ENCODE data around the gene SMARCD2. TPM values are rescaled to one million over a fixed set of nuclear protein-coding genes. Genes with fewer than 3 reads are reported as not detected.

SMARCD2 gene
- total and polyA plus RNA-seq, 2 donors (not counting 1 experiment from before 2014, with no cell fraction given) = 51.1 to 87.0 TPM

DNA sequence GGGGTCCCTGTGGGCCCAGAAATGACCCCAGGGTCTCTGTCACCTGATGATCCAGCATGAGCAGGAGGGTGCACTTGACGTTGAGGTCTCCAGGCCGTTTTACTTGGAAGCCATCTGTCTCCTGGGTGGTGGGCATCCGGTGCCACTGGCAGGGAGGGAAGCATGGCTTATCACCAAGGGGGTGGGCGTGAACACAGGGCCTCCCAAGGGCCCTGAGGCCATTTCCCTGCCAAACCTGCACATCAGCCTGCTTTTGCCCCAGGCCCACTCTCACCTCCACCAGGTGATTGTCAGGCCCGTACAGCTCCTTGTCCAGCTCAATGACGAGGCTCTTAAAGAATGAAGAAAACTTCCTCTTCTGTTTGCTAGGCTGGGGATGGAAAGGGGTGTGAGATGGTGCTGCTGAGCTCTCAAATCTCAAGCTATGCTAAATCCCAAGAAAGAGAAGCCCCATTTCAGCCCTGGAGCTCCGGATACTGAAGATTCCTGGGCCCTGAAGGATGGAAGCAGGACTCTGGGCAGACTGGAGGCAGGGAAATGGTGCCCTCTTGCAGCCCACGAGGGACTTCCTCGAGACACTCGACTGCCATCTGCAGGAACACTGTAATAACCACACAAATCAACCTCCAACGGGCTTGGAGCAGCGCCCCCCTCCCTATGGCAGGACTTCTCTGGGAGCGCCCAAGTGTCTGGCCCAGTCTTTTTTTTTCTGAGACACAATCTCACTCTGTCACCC is 7.9 kb downstream of the SMARCD2 start:
- peak; percentile 80 to 82 for DNase-seq (ENCODE audit: low read depth in 2 of 2)
- Histone ChIP-seq H3K9me3 (ENCODE audit: control insufficient read depth, insufficient read depth, low read depth, low read length) (no peaks in the 10 kb centered on the region), H3K9ac (ENCODE audit: insufficient read depth, low read length) (no peak overlapping the region), H4K20me1 (ENCODE audit: control insufficient read depth, extremely low read depth, insufficient read depth, low read length) (no peaks in the 10 kb centered on the region), H3K4me3 (replicated peaks in 1 of 4; ENCODE audit: control extremely low read depth in 1 of 4, insufficient read depth in 1 of 4, low read depth in 3 of 4, low read length in 4 of 4) (no peak overlapping the region), H3K4me1 (ENCODE audit: control insufficient read depth, extremely low read depth, insufficient read depth, low read length) (peaks cover 9% of the 10 kb centered on the region), H2AFZ (ENCODE audit: low read length) (no peak overlapping the region), H3K36me3 (ENCODE audit: control insufficient read depth, insufficient read depth, low read length) (peaks cover 40% of the 10 kb centered on the region), H3K79me2 (ENCODE audit: control insufficient read depth, insufficient read depth, low read length) (peaks cover 33% of the 10 kb centered on the region), H3K27ac (ENCODE audit: insufficient read depth, low read length) (no peak overlapping the region), H3K4me2 (ENCODE audit: extremely low read depth, insufficient read depth, low read length) (no peak overlapping the region), H3K27me3 (ENCODE audit: control insufficient read depth, insufficient read depth, low read length) (no peaks in the 10 kb centered on the region)
- TF ChIP-seq, protein P1, sequence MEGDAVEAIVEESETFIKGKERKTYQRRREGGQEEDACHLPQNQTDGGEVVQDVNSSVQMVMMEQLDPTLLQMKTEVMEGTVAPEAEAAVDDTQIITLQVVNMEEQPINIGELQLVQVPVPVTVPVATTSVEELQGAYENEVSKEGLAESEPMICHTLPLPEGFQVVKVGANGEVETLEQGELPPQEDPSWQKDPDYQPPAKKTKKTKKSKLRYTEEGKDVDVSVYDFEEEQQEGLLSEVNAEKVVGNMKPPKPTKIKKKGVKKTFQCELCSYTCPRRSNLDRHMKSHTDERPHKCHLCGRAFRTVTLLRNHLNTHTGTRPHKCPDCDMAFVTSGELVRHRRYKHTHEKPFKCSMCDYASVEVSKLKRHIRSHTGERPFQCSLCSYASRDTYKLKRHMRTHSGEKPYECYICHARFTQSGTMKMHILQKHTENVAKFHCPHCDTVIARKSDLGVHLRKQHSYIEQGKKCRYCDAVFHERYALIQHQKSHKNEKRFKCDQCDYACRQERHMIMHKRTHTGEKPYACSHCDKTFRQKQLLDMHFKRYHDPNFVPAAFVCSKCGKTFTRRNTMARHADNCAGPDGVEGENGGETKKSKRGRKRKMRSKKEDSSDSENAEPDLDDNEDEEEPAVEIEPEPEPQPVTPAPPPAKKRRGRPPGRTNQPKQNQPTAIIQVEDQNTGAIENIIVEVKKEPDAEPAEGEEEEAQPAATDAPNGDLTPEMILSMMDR (conservative IDR thresholded peaks at IDR 0.05 in 1 of 2, IDR thresholded peaks at IDR 0.05 in 1 of 2; ENCODE audit: low read depth in 1 of 2, low read length in 2 of 2) = peak; percentile 50 to 68
- TF ChIP-seq EZH2 (IDR thresholded peaks at IDR 0.05; ENCODE audit: low read length, missing control alignments) = no peak

GRCh38 chr17:63833741-63834373 is 8.6 kb downstream of the SMARCD2 start:
- H3K27ac ChIP-seq (ENCODE audit: insufficient read depth, low read length) = no peak overlapping the region
- H3K9me3 ChIP-seq (ENCODE audit: control insufficient read depth, insufficient read depth, low read depth, low read length) = no peaks in the 10 kb centered on the region
- H3K4me2 ChIP-seq (ENCODE audit: extremely low read depth, insufficient read depth, low read length) = no peak overlapping the region
- H3K4me3 ChIP-seq (replicated peaks in 1 of 4; ENCODE audit: control extremely low read depth in 1 of 4, insufficient read depth in 1 of 4, low read depth in 3 of 4, low read length in 4 of 4) = no peak overlapping the region
- TF ChIP-seq, protein P1 (conservative IDR thresholded peaks at IDR 0.05 in 1 of 2, IDR thresholded peaks at IDR 0.05 in 1 of 2; ENCODE audit: low read depth in 1 of 2, low read length in 2 of 2) = no peak
- no peak for TF ChIP-seq EZH2 (IDR thresholded peaks at IDR 0.05; ENCODE audit: low read length, missing control alignments)
- no peaks in the 10 kb centered on the region for H4K20me1 ChIP-seq (ENCODE audit: control insufficient read depth, extremely low read depth, insufficient read depth, low read length)
- no peak overlapping the region for H3K9ac ChIP-seq (ENCODE audit: insufficient read depth, low read length)
- DNase-seq (ENCODE audit: low read depth in 2 of 2) = no peak
- H3K27me3 ChIP-seq (ENCODE audit: control insufficient read depth, insufficient read depth, low read length) = no peaks in the 10 kb centered on the region
- peaks cover 40% of the 10 kb centered on the region for H3K36me3 ChIP-seq (ENCODE audit: control insufficient read depth, insufficient read depth, low read length)
- no peak overlapping the region for H2AFZ ChIP-seq (ENCODE audit: low read length)
- H3K79me2 ChIP-seq (ENCODE audit: control insufficient read depth, insufficient read depth, low read length) = peaks cover 36% of the 10 kb centered on the region
- peaks cover 11% of the 10 kb centered on the region for H3K4me1 ChIP-seq (ENCODE audit: control insufficient read depth, extremely low read depth, insufficient read depth, low read length)

GRCh38 chr17:63833026-63833740 is 9.3 kb downstream of the SMARCD2 start:
- no peaks in the 10 kb centered on the region for H4K20me1 ChIP-seq (ENCODE audit: control insufficient read depth, extremely low read depth, insufficient read depth, low read length)
- no peak for DNase-seq (ENCODE audit: low read depth in 2 of 2)
- TF ChIP-seq EZH2 (IDR thresholded peaks at IDR 0.05; ENCODE audit: low read length, missing control alignments) = no peak
- TF ChIP-seq, protein P1 (conservative IDR thresholded peaks at IDR 0.05 in 1 of 2, IDR thresholded peaks at IDR 0.05 in 1 of 2; ENCODE audit: low read depth in 1 of 2, low read length in 2 of 2) = no peak

More at GRCh38 chr17:63833026-63833740, 9.3 kb downstream of the SMARCD2 start:
- Histone ChIP-seq H3K27ac (ENCODE audit: insufficient read depth, low read length) (no peak overlapping the region), H3K9ac (ENCODE audit: insufficient read depth, low read length) (no peak overlapping the region), H3K79me2 (ENCODE audit: control insufficient read depth, insufficient read depth, low read length) (peaks cover 36% of the 10 kb centered on the region), H3K9me3 (ENCODE audit: control insufficient read depth, insufficient read depth, low read depth, low read length) (no peaks in the 10 kb centered on the region), H2AFZ (ENCODE audit: low read length) (no peak overlapping the region), H3K4me1 (ENCODE audit: control insufficient read depth, extremely low read depth, insufficient read depth, low read length) (peaks cover 4% of the 10 kb centered on the region), H3K4me2 (ENCODE audit: extremely low read depth, insufficient read depth, low read length) (no peak overlapping the region), H3K36me3 (ENCODE audit: control insufficient read depth, insufficient read depth, low read length) (peaks cover 40% of the 10 kb centered on the region), H3K27me3 (ENCODE audit: control insufficient read depth, insufficient read depth, low read length) (no peaks in the 10 kb centered on the region), H3K4me3 (replicated peaks in 1 of 4; ENCODE audit: control extremely low read depth in 1 of 4, insufficient read depth in 1 of 4, low read depth in 3 of 4, low read length in 4 of 4) (no peak overlapping the region)
